Measurements from ENCODE around the gene SPR.

The SPR gene

DNA sequence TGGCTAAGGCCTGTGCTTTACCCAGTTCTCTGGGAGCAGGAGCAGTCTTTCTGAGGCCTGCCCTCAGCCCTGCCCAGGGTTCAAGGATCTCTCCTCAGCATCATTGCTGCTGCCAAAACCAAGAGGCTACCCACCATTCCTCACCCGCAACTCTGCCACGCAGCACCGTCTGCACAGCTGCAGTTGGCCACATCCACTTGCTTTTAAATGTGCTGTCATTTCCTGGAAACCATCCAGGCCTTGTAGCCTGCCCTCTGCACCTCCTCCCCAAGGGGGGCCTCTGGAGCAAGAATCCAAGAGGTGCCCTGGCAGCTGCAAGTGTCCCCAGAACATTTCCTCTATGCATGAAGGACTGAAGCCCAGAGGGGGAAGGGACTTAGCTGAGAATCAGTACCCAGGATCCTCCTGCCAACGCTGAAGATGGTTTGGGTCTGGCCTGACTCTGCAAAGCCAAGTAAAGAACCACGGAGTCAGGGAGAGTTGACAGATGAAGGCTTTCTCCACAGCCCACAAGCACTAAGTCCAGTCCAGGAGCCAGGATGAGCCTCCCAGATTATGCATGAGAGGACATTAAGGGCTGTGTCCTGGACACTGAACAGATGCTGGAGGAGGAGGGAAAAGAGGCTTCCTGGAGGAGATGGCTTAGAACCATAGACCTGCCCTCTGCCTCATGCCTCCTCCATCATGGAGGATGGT lies 45.0 kb downstream of the SPR start:
- DNase-seq (ENCODE audit: low spot score): no peak

DNA sequence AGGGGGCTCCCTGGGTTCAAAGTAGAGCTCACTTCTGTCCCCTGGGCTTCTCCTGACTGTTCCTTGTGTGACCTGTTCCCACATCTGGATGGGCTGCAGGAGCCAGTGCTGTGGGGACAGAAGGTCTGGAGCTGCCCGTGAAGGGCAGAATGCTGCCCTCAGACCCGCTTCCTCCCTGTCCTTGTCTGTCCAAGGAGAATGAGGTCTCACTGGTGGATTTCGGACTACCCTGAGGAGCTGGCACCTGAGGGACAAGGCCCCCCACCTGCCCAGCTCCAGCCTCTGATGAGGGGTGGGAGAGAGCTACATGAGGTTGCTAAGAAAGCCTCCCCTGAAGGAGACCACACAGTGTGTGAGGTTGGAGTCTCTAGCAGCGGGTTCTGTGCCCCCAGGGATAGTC lies 45.6 kb downstream of the SPR start:
- no peak for DNase-seq (ENCODE audit: low spot score)

DNA sequence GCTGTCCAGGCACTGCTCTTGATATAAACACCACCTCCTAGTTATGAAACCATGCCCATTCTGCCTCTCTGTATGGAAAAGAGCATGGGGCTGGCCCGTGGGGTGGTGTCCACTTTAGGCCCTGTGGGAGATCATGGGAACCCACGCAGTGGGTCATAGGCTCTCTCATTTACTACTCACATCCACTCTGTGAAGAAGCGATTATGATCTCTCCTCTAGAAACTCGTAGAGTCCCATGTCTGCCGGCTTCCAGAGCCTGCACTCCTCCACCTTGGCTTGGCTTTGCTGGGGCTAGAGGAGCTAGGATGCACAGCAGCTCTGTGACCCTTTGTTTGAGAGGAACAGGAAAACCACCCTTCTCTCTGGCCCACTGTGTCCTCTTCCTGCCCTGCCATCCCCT lies 46.0 kb downstream of the SPR start:
- DNase-seq (ENCODE audit: low spot score): no peak

DNA sequence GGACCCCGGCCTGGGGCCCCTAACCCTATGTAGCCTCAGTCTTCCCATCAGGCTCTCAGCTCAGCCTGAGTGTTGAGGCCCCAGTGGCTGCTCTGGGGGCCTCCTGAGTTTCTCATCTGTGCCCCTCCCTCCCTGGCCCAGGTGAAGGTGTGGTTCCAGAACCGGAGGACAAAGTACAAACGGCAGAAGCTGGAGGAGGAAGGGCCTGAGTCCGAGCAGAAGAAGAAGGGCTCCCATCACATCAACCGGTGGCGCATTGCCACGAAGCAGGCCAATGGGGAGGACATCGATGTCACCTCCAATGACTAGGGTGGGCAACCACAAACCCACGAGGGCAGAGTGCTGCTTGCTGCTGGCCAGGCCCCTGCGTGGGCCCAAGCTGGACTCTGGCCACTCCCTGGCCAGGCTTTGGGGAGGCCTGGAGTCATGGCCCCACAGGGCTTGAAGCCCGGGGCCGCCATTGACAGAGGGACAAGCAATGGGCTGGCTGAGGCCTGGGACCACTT lies 46.5 kb downstream of the SPR start:
- no peak for DNase-seq (ENCODE audit: low spot score)

DNA sequence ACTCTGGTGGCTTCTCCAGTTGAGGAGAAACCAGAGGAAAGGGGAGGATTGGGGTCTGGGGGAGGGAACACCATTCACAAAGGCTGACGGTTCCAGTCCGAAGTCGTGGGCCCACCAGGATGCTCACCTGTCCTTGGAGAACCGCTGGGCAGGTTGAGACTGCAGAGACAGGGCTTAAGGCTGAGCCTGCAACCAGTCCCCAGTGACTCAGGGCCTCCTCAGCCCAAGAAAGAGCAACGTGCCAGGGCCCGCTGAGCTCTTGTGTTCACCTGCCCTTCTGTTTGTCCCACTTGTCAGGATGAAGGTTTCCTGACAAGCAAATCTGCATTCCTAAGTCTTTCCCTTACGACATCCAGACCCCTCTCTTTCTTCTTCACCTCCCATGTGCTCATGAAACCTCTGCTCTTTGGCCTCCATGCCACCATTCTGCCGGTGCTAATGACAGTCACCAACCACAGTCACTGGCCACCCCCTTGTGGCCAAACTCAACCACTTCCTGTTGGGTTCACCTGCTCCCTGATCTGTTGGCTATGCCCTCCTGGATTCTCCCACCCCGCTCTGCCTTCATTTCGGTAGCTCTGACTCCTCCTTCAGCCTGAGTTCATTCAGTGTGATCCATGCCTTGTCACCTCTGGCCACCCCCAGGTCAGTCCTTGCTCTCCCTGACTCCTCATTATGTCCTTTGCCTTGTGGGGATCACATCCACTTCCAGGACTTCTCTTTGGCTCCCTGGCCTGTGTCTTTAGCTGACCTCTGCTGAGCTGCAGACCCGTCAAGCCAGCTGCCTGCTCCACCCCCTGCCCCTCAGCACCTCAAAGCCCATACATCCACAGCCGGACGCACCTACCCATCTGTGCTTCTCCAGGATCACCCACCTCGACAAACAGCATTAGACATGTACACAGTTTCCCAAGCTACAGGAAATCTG lies 47.7 kb downstream of the SPR start:
- no peak for DNase-seq (ENCODE audit: low spot score)

DNA sequence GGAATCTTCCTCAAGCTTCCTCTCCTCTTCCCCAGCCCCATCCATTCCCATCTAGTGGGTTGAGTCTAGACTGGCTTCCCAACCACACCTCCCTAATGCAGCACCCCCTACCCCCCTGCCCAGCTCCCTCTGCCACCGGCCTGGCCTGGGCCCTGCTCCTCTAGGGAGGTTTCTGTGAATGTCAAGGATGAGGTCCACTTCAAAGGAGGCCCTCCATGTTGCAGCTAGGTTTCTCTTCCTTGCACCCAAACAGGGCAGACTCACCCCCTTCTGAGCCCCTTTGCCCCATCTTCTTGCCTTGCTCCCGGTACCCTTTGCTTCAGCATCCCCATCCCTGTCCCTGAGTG lies 48.4 kb downstream of the SPR start:
- no peak for DNase-seq (ENCODE audit: low spot score)

DNA sequence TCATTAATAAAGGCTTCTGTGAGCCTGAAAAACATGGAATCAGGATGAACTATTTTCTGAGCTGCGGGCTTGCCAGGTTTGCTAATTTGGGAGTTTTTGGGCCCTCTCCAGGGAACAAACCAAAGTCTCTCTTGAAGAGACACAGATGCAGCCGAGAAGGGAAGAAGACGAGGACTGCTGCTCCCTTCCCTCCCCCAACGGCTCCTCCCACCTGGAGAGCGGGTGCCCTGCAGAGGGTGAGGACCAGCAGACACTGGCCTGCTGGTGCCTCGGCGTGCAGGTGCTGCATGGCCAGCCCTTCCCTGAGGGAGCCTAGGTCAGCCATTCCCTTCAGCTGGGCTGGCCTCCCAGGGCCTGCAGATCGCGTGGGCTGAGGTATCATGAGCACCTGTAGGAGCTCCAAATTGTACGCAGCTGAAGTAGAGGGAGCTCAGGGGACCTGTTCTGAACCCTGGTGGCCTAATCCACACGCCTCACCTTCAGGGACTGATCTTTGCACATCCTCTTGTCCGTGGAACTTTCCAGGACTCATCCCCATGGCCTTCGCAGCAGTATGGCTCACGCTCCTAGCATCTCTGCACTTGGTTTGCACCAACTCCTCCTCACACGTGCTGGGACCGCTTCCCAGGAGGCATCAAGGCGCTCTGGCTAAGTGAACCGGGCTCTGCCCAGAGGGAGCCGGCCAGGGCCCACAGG lies 49.6 kb downstream of the SPR start:
- no peak for DNase-seq (ENCODE audit: low spot score)

DNA sequence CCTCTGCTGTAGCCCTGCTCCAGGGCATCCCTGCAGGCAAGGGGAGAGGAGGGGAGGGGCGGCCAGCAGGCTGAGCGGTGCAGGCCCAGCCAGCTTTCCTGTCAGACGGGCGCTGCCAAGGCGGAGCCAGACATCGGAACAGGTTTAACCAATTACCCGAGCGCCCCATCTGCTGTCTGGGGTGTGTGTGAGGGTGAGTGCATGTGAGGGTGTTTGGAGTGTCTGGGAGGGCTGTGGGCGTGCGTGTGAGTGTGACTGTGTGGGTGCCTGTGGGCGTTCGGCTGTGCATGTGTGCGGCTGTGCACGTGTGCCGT lies 50.1 kb downstream of the SPR start:
- DNase-seq (ENCODE audit: low spot score): peak; percentile 50

DNA sequence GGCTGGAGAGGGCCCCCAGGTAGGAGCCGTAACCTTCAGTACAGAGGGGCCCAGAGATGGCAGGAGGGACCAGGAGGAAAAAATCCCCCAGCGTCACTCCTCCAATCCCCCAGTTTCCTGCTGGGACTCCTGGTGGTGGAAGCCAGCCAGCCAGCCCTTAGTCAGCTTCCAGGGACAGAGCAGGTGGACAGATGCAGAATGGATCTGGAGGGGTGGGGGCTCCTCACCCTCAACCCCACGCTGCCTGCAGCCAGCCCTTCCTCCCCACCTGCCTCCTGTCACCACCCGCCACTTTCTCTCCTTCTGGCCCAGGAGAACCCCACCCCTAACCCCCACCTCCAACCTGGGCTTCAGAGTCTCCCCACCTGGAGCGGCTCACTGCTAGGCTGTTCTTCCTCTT lies 51.2 kb downstream of the SPR start:
- no peak for DNase-seq (ENCODE audit: low spot score)

DNA sequence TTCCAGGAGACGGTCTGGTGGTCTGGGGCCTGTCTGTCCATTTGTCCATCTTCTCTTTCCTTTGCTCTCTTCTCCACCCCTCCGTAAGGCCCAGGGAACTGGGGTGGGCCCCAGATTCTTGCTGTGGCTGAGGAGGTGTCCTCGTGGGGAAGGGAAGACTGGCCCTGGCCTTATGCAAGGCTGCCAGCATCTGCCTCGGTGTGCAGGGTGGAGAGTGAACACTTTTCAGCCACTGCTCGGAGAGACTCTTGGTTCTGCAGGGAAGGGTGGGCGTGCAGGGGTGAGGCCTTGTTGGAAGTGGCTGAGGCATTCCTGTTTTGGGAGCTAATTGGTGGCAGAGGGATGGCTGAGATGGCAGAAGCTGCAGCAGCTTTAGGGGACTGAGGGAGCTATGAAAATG lies 53.2 kb downstream of the SPR start:
- no peak for DNase-seq (ENCODE audit: low spot score)

DNA sequence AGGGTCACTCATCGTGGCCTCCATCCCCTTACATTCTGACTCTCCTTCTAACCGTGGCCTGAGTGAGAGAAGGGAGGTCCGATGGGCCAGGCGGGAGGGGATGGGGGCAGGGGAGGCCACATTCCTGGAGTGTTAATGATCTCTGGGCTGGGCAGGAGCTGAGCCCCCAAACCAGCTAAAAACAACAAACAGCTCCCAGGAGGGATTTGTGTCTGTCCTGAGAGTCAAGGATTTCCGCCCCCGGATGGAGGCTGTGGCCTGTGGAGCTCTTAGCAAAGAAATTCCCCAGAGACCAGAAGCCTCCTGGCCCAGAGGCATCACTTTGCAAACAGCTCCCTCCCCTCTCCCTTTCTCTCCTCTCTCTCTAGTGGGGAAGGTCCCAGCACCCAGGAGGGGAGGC lies 53.6 kb downstream of the SPR start:
- DNase-seq (ENCODE audit: low spot score): peak; percentile 71

Measured in GM03348 (cell line).